HG02840 (cell line): ENCODE data around the gene MAG.
A peak's percentile ranks its signal among the peaks of the same experiment; 100 is the strongest.

Experiments
- ATAC-seq: cut with Tn5 transposase; IDR thresholded peaks from one replicate; pipeline ENCODE4 v1.9.1; 2021; ENCODE audit warnings: mild to moderate bottlenecking, moderate library complexity, moderate number of reproducible peaks; ENCODE audit not compliant: unreplicated experiment, low FRiP score

Gene MAG

GRCh38 chr19:35314031-35314430, 22.1 kb downstream of the MAG start:
- no peak for ATAC-seq

GRCh38 chr19:35314858-35315470, 23.0 kb downstream of the MAG start:
- no peak for ATAC-seq

DNA sequence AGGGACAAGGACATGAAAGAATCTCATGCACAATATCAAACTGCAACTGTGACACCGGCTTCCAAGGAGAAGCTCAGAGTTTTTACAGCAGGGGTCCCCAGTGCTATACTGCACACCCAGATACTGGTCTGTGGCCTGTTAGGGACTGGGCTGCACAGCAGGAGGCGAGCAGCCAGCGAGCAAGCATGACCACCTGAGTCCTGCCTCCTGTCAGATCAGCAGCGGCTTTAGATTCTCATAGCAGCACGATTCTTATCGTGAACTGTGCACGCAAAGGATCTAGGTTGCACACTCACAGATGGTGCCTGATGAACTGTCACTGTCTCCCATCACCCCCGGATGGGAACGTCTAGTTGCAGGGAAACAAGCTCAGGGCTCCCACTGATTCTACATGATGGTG, 23.9 kb downstream of the MAG start:
- no peak for ATAC-seq

DNA sequence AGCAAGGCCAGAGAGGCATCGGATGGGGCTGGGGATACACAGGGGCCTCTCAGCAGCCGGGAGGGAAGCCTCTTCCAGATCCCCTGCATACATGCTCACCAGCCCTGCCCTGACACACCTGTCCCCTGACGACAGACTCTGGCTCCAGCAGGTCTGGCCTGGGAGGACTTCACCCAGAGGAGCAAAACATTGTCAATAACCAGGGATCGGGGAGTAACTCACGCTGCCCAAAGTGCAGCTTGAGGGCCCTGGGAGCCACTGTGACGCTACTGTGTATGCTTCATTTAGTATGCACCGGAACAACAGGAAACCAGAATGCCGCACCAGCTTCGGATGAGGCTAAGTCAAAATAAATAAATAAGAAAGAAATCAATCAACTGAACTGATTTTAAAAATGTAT, 24.6 kb downstream of the MAG start:
- ATAC-seq: no peak

DNA sequence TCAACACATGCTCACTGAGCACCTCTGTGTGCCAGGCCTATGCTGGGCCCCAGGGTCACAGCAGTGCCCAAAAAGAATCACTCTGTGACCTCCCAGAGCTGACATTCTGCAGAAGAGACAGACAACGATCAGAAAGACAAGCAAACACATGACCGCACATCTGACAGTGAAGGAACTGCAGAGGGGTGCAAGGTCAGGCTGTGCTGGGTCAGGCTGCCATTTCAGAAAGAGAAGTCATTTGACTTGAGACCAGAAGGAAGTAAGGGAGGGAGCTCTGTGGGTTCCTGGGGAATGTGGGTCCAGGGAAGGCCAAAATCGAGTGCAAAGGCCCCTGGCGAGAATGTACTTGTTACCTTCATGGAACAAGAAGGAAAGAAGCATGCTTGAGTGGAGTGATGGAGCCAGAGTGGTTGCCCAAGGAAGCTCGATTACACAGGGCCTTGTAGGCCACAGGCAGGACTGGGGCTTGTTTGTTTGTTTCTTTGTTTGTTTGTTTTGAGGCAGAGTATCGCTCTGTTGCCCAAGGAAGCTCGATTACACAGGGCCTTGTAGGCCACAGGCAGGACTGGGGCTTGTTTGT, 25.6 kb downstream of the MAG start:
- no peak for ATAC-seq

GRCh38 chr19:35318679-35319448, 26.9 kb downstream of the MAG start:
- ATAC-seq: no peak

- no peak for ATAC-seq
Observed at GRCh38 chr19:35320065-35320713, 28.2 kb downstream of the MAG start.

DNA sequence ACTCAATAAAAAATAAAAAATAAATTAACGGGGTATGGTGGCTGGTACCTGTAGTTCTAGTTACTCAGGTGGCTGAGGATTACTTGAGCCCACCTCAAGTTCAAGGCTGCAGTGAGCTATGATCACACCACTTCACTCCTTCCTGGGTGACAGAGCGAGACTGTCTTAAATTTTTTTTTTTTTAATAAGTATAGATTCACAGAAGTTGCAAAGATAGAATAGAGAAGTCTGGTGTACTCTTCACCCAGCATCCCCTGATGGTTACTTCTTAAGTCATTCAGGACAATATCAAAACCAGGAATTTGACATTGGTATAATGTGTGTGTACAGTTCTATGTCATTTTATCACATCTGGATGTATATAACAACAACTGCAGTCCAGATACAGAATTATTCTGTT, 29.3 kb downstream of the MAG start:
- ATAC-seq: no peak

DNA sequence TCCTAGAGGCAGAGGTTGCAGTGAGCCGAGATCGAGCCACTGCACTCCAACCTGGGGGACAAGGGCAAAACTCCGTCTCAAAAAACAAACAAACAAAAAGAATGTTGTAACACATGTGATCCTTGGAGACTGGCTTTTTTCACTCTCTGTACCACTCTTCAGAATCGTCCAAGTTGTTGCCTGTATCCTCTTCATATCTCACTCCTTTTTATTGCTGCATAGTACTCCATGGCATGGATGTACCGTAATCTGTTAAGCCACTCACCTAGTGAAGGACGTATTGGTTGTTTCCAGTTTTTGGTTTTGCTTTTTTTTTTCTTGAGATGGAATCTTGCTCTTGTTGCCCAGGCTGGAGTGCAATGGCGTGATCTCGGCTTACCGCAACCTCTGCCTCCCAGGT, 30.1 kb downstream of the MAG start:
- ATAC-seq: no peak

GRCh38 chr19:35327642-35328041, 35.7 kb downstream of the MAG start:
- ATAC-seq: no peak

DNA sequence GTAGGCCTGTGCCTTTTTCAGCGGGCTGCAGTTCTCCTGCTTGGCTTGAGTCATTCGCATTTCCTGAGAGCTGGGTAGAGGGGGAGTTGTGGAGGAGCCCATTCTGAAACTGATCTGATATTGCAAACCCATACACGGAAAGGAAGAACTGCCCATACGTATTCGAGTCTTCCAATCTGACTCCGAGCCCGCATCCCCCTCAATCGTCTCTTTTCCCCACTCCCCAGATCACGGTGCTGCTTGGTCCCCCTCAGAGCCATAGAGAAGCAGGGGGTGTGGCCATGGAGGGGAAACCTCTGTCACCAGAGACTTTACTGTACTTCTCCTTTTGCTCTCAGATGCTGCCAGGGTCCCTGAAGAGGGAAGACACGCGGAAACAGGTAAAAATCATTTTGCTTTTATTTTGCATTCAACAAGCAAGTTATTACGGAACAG, 36.9 kb downstream of the MAG start, which contains the start of gene CD22:
Gene CD22 (plus strand): TSS at position 337 of the 435 bp plus-strand sequence. CDS start 2,854 bp downstream, outside the sequence.
- ATAC-seq: no peak

- ATAC-seq: no peak
Observed at GRCh38 chr19:35329323-35329722, 37.4 kb downstream of the MAG start.

DNA sequence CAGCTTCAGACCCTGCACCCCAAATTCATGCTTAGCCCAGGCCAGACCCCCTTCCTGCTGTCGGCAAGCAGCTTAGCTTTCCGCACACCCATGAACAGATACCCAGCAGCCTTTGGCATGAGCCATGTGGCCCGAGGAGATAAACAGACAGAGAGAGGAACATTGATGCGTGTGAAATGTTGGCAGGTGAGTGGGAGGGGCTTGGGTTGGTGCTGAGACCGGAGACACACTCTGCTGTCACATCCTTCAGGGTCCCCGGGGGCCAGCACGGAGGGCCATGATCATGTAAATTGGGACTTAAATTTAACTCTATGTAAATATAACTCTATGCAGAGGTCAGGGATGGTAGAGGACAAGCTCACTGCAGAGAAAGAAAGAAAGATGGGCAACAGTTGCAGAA, 38.5 kb downstream of the MAG start:
- peak; percentile 48 for ATAC-seq

DNA sequence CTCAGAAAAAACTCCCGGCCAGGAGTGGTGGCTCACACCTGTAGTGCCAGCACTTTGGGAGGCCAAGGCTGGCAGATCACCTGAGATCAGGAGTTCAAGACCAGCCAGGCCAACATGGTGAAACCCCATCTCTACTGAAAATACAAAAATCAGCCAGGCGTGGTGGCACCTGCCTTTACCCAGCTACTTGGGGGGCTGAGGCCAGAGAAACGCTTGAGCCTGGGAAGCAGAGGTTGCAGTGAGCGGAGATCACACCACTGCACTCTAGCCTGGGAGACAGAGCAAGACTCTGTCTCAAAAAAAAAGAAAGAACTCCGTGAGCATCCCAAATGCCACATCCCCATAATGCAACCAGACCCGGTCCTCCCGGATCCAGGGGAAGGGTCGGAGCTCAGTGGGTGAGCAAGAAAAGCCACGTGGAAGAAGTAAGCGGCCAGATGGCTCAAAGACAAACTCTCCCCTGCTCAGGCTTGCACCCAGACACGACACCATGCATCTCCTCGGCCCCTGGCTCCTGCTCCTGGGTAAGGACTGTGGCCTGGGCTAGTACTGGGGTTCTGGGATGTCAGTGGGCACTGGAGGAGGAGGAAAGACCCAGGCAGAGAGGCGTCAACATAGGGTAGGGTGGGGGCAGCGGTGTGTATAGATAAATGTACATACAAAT, 39.7 kb downstream of the MAG start:
- ATAC-seq: no peak

GRCh38 chr19:35332817-35333216, 40.9 kb downstream of the MAG start:
- no peak for ATAC-seq

DNA sequence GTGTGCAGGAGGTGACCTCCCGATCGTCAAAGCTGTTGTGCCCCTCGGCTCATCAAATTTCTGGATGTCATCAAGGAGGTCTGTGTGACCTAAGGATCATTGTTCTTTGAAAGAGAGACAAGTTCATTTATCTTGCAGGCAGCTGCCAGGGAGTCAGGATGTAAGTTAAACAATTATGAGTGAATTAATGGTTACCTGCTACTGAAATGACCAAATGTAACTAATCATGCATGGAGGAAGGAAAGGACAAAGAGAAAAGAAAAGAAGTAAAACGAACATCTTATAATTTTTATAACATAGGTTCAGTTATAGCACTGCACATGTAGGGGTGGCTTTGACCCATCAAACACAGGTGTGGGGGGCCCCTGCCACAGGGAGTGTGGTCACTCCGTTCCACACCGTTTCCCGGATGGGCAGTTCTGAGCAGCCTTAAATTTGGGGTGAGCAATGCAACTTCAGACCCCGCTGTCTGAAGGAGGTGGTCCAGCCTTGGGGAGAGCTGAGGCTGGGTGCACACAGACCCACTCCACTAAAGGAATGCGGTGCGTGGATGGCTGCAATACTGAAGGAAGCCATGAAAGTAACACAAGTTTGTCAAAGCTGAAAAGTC, 42.3 kb downstream of the MAG start:
- no peak for ATAC-seq

GRCh38 chr19:35336166-35336955, 44.4 kb downstream of the MAG start:
- ATAC-seq: no peak

- no peak for ATAC-seq
Observed at GRCh38 chr19:35337097-35337983, 45.4 kb downstream of the MAG start.

- no peak for ATAC-seq
Observed at GRCh38 chr19:35337984-35338296, 46.0 kb downstream of the MAG start.
